Choroid plexus epithelial cell (primary cell): ENCODE data around the gene COMMD3.

ENCODE experiments used
- DNase-seq: peaks from one replicate; pipeline ENCODE4 v3.0.0-alpha.2; 2010; ENCODE audit warnings: low read depth
- H3K4me3 ChIP-seq: 2 replicates; pipeline ENCODE4 v1.5.1; 2011; ENCODE audit warnings: low read depth, mild to moderate bottlenecking, control low read depth, low read length, moderate library complexity
- TF ChIP-seq, protein P1 (sequence below): conservative IDR thresholded peaks from 2 replicates; pipeline ENCODE4 v1.5.1; 2011; ENCODE audit warnings: low read depth, mild to moderate bottlenecking, control low read depth, inconsistent platforms, low read length, moderate library complexity

COMMD3 gene

DNA sequence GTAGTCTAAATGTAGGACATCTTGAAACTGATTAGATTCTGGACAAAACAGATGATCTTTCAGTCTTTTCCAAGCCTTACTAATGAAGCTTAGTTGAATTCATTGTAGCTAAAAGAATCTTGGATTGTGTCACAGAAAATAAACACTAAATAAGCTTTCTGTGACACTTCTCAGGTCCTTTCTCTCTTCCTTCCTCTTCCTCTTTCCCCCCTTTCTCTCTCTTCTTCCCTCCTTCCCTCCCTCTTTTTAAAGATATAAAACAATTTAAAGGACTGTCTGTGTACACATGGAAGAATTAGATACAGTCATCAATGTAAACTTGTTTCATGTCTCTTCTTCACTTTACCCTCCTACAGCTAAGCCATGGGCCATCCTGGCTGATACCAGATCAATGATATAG is 5.3 kb upstream of the COMMD3 start:
- TF ChIP-seq, protein P1, sequence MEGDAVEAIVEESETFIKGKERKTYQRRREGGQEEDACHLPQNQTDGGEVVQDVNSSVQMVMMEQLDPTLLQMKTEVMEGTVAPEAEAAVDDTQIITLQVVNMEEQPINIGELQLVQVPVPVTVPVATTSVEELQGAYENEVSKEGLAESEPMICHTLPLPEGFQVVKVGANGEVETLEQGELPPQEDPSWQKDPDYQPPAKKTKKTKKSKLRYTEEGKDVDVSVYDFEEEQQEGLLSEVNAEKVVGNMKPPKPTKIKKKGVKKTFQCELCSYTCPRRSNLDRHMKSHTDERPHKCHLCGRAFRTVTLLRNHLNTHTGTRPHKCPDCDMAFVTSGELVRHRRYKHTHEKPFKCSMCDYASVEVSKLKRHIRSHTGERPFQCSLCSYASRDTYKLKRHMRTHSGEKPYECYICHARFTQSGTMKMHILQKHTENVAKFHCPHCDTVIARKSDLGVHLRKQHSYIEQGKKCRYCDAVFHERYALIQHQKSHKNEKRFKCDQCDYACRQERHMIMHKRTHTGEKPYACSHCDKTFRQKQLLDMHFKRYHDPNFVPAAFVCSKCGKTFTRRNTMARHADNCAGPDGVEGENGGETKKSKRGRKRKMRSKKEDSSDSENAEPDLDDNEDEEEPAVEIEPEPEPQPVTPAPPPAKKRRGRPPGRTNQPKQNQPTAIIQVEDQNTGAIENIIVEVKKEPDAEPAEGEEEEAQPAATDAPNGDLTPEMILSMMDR: no peak
- H3K4me3 ChIP-seq: no peak overlapping the region
- no peak for DNase-seq

DNA sequence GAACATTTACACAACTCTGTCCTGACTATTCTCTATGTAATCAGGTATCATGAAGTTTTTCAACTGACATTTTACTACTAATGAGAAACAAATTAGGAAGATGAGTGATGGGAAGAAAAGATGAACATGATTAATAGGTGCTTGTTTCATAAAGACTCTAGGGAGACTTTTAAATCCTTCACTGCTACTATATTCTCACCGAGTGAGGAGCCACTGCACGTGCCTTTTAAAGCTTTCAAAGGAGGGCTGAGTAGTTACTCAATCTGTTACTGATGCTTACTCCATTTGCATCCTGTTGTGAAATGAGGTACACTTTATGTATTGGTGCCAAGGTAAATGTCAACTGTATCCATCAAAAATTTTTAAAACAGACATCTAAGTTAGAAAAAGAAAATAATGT is 1.3 kb upstream of the COMMD3 start:
- TF ChIP-seq, protein P1: no peak
- H3K4me3 ChIP-seq: no peak overlapping the region
- DNase-seq: no peak

DNA sequence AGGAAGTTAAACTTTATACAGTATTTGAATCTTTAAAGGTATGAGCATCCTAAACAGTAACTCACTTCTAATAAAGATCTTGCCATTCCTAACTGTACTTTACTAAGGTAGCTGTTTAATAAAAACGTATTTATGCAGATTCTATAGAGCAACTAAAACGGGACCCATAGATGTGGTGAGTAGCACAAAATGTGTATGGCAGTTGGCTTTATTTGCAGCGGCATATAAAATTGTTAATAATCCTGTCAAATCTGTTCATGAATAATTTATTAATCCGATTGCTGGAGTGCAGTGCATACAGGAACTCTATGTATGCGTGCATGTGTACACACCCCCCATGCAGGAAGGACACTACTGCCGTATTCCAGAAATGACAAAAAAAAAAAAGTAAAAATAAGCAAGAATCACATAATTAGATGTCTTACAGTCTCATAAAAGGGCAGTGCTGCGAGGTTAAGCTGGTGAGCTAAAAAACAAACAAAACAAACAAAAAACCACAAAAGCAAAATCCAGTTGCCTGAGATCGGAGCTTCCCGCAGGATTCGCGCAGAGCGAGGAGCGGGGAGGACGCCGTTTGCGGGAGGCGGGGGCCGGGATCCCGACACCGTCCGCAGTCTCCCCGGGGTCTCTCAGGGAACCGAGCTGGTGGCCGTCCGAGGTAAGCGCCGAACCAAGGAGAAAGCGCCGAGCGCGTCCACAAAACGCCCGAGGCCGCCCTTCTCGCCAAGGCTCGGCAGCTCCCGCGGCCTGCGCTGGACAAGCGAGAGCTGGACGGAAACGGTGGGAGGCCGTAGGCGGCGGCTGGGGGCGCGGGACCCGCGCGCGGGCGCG is 518 bp upstream of the COMMD3 start:
- DNase-seq: peak; percentile 15
- H3K4me3 ChIP-seq: peak overlapping the region; percentile 83
- TF ChIP-seq, protein P1: no peak

DNA sequence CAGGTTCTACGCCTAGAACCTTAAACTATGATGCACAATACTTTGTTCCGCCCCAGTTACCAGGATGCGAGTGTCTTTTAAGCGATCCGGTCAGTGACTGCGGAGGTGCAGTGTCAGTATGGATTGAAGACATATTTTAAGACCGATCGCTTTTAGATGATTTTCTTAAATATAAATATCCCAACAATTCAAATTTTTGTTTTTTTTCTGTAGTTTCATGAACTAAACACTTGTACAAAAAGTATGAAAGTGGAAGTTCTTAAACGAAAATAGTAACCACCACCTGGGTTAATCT is 835 bp downstream of the COMMD3 start:
- TF ChIP-seq, protein P1: no peak
- H3K4me3 ChIP-seq: peak overlapping the region; percentile 83
- DNase-seq: no peak

DNA sequence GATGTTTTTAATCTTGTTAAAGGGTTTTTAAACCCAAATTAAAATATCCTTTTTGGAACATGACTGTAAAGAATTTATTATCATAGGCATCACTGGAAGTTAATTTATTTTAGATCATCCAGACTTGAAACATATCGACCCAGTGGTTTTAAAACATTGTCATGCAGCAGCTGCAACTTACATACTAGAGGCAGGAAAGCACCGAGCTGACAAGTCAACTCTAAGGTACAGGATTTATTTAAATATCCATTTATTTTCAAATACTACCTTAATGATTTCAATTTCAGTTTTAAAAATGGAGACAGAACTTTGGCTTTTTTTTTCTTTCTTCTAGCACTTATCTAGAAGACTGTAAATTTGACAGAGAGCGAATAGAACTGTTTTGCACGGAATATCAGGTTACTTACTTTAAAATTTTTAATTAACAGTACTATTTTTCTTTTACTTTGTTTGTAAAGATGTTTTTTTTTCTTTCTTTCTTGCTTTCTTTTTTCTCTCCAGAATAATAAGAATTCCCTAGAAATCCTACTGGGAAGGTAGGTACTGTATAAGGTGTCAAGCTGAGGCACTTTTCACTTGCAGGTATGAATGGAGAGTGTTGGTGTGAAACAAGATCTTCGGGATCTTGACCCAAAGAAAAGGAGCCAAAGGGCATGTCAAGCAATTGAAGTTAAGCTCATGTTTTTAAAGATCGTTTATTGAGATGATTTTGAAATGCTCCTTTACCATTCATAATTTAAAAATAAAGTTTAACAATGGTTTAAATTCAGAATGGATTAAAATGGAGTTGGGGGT is 1.8 kb downstream of the COMMD3 start:
- no peak for DNase-seq
- H3K4me3 ChIP-seq: no peak overlapping the region
- TF ChIP-seq, protein P1: no peak

DNA sequence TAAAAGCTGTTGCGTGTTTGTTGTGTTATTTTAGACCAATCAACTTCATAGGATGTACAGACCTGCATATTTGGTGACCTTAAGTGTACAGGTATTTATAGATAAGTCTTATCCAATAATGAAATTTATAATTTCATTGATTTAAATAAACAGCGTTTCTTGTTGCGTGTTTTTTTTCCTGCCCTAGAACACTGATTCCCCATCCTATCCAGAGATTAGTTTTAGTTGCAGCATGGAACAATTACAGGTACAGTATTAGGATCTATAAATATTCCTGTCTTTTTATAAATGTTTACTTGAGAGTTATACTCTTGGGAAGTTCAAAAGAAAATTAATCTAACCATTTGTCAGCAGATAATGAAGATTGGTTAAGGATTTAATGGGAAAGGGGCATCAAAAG is 2.6 kb downstream of the COMMD3 start:
- TF ChIP-seq, protein P1: no peak
- no peak for DNase-seq
- H3K4me3 ChIP-seq: no peak overlapping the region
